SK-N-SH treated with all-trans-retinoic acid at 6 μM for 48 hours (cell line): ENCODE results near the gene HNF1A.

Experiments
- ARNTL ChIP-seq: fragments of 450-650 bp; formaldehyde crosslinking; IDR thresholded peaks from 2 replicates; pipeline ENCODE4 v1.5.0; 2020; ENCODE audit warnings: low read depth, mild to moderate bottlenecking, moderate library complexity, borderline replicate concordance
- BACH2 ChIP-seq: fragments of 250-450 bp; sonication (Bioruptor Pico); IDR thresholded peaks from 2 replicates; pipeline ENCODE4 v1.9.0; 2021; ENCODE audit warnings: mild to moderate bottlenecking, borderline replicate concordance
- CSDC2 ChIP-seq: fragments of 250-450 bp; sonication (Bioruptor Pico); IDR thresholded peaks from 2 replicates; pipeline ENCODE4 v1.5.0; 2020; ENCODE audit warnings: mild to moderate bottlenecking, moderate library complexity
- RARB ChIP-seq: fragments of 250-450 bp; sonication (Bioruptor Pico); IDR thresholded peaks from 2 replicates; pipeline ENCODE4 v1.8.0; 2021; ENCODE audit warnings: mild to moderate bottlenecking, moderate library complexity
- SNAI2 ChIP-seq: fragments of 250-450 bp; sonication (Bioruptor Pico); IDR thresholded peaks from 2 replicates; pipeline ENCODE4 v1.5.0; 2020; ENCODE audit warnings: mild to moderate bottlenecking, moderate library complexity
- TSHZ2 ChIP-seq: fragments of 250-450 bp; sonication (Bioruptor Pico); IDR thresholded peaks from 2 replicates; pipeline ENCODE4 v1.5.0; 2020; ENCODE audit warnings: mild to moderate bottlenecking, moderate library complexity
- ZFP30 ChIP-seq: fragments of 450-650 bp; formaldehyde crosslinking; IDR thresholded peaks from 2 replicates; pipeline ENCODE4 v1.5.0; 2022; ENCODE audit warnings: mild to moderate bottlenecking, moderate library complexity
- ZNF565 ChIP-seq: fragments of 450-650 bp; formaldehyde crosslinking; conservative IDR thresholded peaks from 2 replicates; pipeline ENCODE4 v1.5.0; 2020; ENCODE audit warnings: low read depth, mild to moderate bottlenecking, moderate library complexity
- ZNF70 ChIP-seq: fragments of 450-650 bp; formaldehyde crosslinking; IDR thresholded peaks from 2 replicates; pipeline ENCODE4 v1.5.0; 2020; ENCODE audit warnings: mild to moderate bottlenecking, moderate library complexity
- ZNF8 ChIP-seq: fragments of 450-650 bp; formaldehyde crosslinking; IDR thresholded peaks from 2 replicates; pipeline ENCODE4 v1.5.0; 2020; ENCODE audit warnings: mild to moderate bottlenecking, moderate library complexity

DNA sequence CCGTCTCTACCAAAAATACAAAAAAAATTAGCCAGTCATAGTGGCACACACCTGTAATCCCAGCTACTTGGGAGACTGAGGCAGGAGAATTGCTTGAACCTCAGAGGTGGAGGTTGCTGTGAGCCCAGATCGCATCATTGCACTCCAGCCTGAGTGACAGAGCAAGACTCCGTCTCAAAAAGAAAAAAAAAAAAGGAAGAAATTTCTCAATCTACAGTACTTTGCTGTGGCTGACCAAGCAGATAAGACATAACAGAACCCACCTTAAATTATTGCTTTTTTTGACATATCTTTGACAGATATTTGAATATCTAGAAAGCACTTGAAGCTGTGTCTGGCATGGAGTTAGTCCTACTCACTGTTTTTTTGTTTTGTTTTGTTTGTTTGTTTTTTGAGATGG lies 34.9 kb upstream of the HNF1A start:
- TF ChIP-seq RARB (CRISPR knock-in tag) (no peak), BACH2 (CRISPR knock-in tag) (no peak), SNAI2 (CRISPR knock-in tag) (no peak), TSHZ2 (CRISPR knock-in tag) (no peak), ZNF8 (CRISPR knock-in tag) (no peak), ZNF70 (no peak), ARNTL (CRISPR knock-in tag) (no peak), ZFP30 (CRISPR knock-in tag) (no peak), ZNF565 (CRISPR knock-in tag) (no peak), CSDC2 (CRISPR knock-in tag) (no peak)
